OCI-LY1 (cell line): ENCODE data around the gene CORO2B.

Experiments used
- CTCF ChIP-seq: fragments of 200-600 bp; sonication (generic), shearing (Covaris generic); IDR thresholded peaks from 2 replicates; pipeline ENCODE4 v1.5.1; 2017; ENCODE audit warnings: mild to moderate bottlenecking, antibody characterized with exemption, low read length, moderate library complexity, mixed read lengths
- EZH2 ChIP-seq: fragments of 200-600 bp; sonication (generic), shearing (Covaris generic); IDR thresholded peaks from 2 replicates; pipeline ENCODE4 v1.8.0; 2017; ENCODE audit warnings: borderline replicate concordance, mixed run types, mild to moderate bottlenecking, antibody characterized with exemption, low read length, moderate library complexity, mixed read lengths

- TF ChIP-seq CTCF (no peak), EZH2 (no peak)
Observed at GRCh38 chr15:68612979-68613740, 34.4 kb downstream of the CORO2B start.
